ENCODE measurements around the gene SLC22A17.

GRCh38 chr14:23345987-23346692 is 6.5 kb downstream of the SLC22A17 start:
- TF ChIP-seq CTCF (IDR thresholded peaks at IDR 0.05), result peak; percentile 33
- no peak for TF ChIP-seq EZH2 (IDR thresholded peaks at IDR 0.05)
